HepG2 (cell line): Measurements from ENCODE around the gene PKP1. TPM values are rescaled to one million over a fixed set of nuclear protein-coding genes. Genes with fewer than 3 reads are reported as not detected.

Source experiments
- ATAC-seq: fragments of 200-7000 bp; cut with Tn5 transposase; 3 replicates; pipeline ENCODE4 v1.9.1; 2020; ENCODE audit warnings: mild to moderate bottlenecking, moderate library complexity
- BruUV-seq: library from RNA; stranded (reverse); fragments of 400-500 nt; replicated peaks from 2 replicates; lab custom pipeline; 2021; lab: Mats Ljungman, UMichigan
- CTCF ChIA-PET: fragments of 300-600 bp; formaldehyde crosslinking; extraction: SDS; loops from one replicate; lab custom pipeline; 2021; ENCODE audit warnings: low total read pairs, inconsistent platforms, low intra/inter-chr PET ratio; lab: Yijun Ruan, JAX
- POLR2A ChIA-PET: fragments of 350-600 bp; sonication (Branson Sonifier 250); formaldehyde crosslinking; loops from one replicate; lab custom pipeline; 2020; ENCODE audit warnings: antibody characterized with exemption, inconsistent platforms; lab: Yijun Ruan, JAX
- DNase-seq: peaks from one replicate; pipeline ENCODE4 v3.0.0-alpha.2; 2015; ENCODE audit warnings: low spot score
- FAIRE-seq: peaks from 3 replicates; lab custom pipeline; 2011; peaks lifted over from hg19 to GRCh38; lab: Jason Lieb, UNC
- H2AFZ ChIP-seq: one replicate; pipeline ENCODE4 v1.6.1; 2011; ENCODE audit warnings: low read length, inconsistent platforms
- H3K27ac ChIP-seq: fragments of 300-600 bp; 3 replicates; pipeline ENCODE4 v1.8.0; 2011; ENCODE audit warnings: mixed run types, mild to moderate bottlenecking, mixed read lengths, low read length, inconsistent platforms; ENCODE audit not compliant: insufficient read depth; ENCODE audit errors: extremely low read length
- H3K27me3 ChIP-seq, 2 experiments: fragments of 200-600 bp in 1 of 2; 2 replicates in 1 of 2; 3 replicates in 1 of 2; pipeline versions ENCODE4 v1.6.0 to v1.8.0; 2011; ENCODE audit warnings: low read length in 2 of 2, mild to moderate bottlenecking in 2 of 2, moderate library complexity in 2 of 2, inconsistent platforms in 1 of 2; ENCODE audit not compliant: insufficient read depth in 2 of 2, control insufficient read depth in 1 of 2
- H3K36me3 ChIP-seq, 2 experiments: fragments of 200-600 bp in 1 of 2; replicated peaks in 1 of 2; 2 replicates in 1 of 2; 3 replicates in 1 of 2; pipeline versions ENCODE4 v1.5.1 to v1.8.0; 2011; ENCODE audit warnings: low read length in 2 of 2, inconsistent platforms in 1 of 2; ENCODE audit not compliant: insufficient read depth in 2 of 2, control insufficient read depth in 1 of 2
- H3K4me1 ChIP-seq: 2 replicates; pipeline ENCODE4 v1.5.1; 2012; ENCODE audit warnings: low read length, inconsistent platforms; ENCODE audit not compliant: insufficient read depth
- H3K4me2 ChIP-seq: 2 replicates; pipeline ENCODE4 v1.6.0; 2011; ENCODE audit warnings: low read depth, low read length, inconsistent platforms
- H3K4me3 ChIP-seq, 3 experiments: fragments of 200-600 bp in 1 of 3; sonication (generic), shearing (Covaris generic) in 1 of 3; replicated peaks in 1 of 3; 2 replicates each; pipeline ENCODE4 v1.5.1; 2011 to 2016; ENCODE audit warnings: low read length in 3 of 3, inconsistent platforms in 2 of 3, low read depth in 2 of 3, mild to moderate bottlenecking in 2 of 3, control low read depth in 1 of 3, mixed read lengths in 1 of 3; ENCODE audit not compliant: insufficient read depth in 1 of 3
- H3K79me2 ChIP-seq: one replicate; pipeline ENCODE4 v1.6.1; 2011; ENCODE audit warnings: low read length, inconsistent platforms; ENCODE audit not compliant: insufficient read depth
- H3K9ac ChIP-seq: 2 replicates; pipeline ENCODE4 v1.6.0; 2011; ENCODE audit warnings: mild to moderate bottlenecking, low read depth, low read length, inconsistent platforms; ENCODE audit not compliant: insufficient read depth
- H3K9me3 ChIP-seq: 2 replicates; pipeline ENCODE4 v1.5.1; 2012; ENCODE audit warnings: mild to moderate bottlenecking, low read length
- H4K20me1 ChIP-seq: 2 replicates; pipeline ENCODE4 v1.6.0; 2011; ENCODE audit warnings: inconsistent platforms, mild to moderate bottlenecking, low read length, moderate library complexity; ENCODE audit not compliant: insufficient read depth
- ATAD3A ChIP-seq: sonication (generic); formaldehyde crosslinking; IDR thresholded peaks from 2 replicates; pipeline ENCODE4 v1.4.0; 2020; ENCODE audit warnings: missing genetic modification reagents
- GLI4 ChIP-seq: sonication (generic); formaldehyde crosslinking; IDR thresholded peaks from 2 replicates; pipeline ENCODE4 v1.5.1; 2020; ENCODE audit warnings: missing genetic modification reagents, mild to moderate bottlenecking, moderate library complexity, borderline replicate concordance
- HIVEP1 ChIP-seq: sonication (generic); formaldehyde crosslinking; IDR thresholded peaks from 2 replicates; pipeline ENCODE4 v1.4.0; 2020; ENCODE audit warnings: mild to moderate bottlenecking, missing genetic modification reagents
- KLF12 ChIP-seq: sonication (generic); formaldehyde crosslinking; IDR thresholded peaks from 2 replicates; pipeline ENCODE4 v1.4.0; 2020; ENCODE audit warnings: missing genetic modification reagents, borderline replicate concordance
- PAX8 ChIP-seq: sonication (generic); formaldehyde crosslinking; IDR thresholded peaks from 2 replicates; pipeline ENCODE4 v1.8.0; 2022; ENCODE audit warnings: mild to moderate bottlenecking, missing genetic modification reagents, borderline replicate concordance
- THAP11 ChIP-seq: IDR thresholded peaks from 2 replicates; pipeline ENCODE4 v1.6.1; 2016; ENCODE audit warnings: missing biosample characterization, missing genetic modification reagents
- ZNF530 ChIP-seq: sonication (generic); formaldehyde crosslinking; IDR thresholded peaks from 2 replicates; pipeline ENCODE4 v1.5.0; 2020; ENCODE audit warnings: low read depth, mild to moderate bottlenecking, missing genetic modification reagents
- ZNF619 ChIP-seq: sonication (generic); formaldehyde crosslinking; IDR thresholded peaks from 2 replicates; pipeline ENCODE4 v1.4.0; 2020; ENCODE audit warnings: mild to moderate bottlenecking, missing genetic modification reagents
- WGBS: methylation state at CpG from one replicate; pipeline ENCODE4 v1.1.6; 2017; ENCODE audit warnings: low lambda C conversion rate; 5-methylcytosine and 5-hydroxymethylcytosine counted together
- in situ Hi-C: cut with HindIII; loops from 2 replicates; pipeline ENCODE4 v1.10.0; 2017; ENCODE audit warnings: low pct_unique_long_range_greater_than_20kb; ENCODE audit not compliant: extremely low pct_ligation_motif_present
- intact Hi-C: fragments of 100-400 bp; cut with micrococcal nuclease; formaldehyde crosslinking; loops from one replicate; pipeline ENCODE4 v1.10.0; 2022; ENCODE audit not compliant: unreplicated experiment
- polyA plus RNA-seq, 8 experiments: library from polyadenylated mRNA; depleted of rRNA in 3 of 8; stranded (reverse) in 7 of 8; unstranded in 1 of 8; fragments of >200 nt; fragmentation: Illumina TruSeq in 4 of 8; extraction: Trizol in 4 of 8; gene quantifications; 2 replicates each; pipeline versions ENCODE4 v1.2.1 to v1.2.3, GENCODE V29; 2011 to 2016; ENCODE audit warnings: low read depth in 4 of 8, missing spikeins in 1 of 8, mixed read lengths in 1 of 8; ENCODE audit not compliant: insufficient read depth in 1 of 8
- total RNA-seq, 5 experiments: library from RNA; depleted of rRNA; stranded (reverse); fragments of >200 nt; fragmentation: Illumina TruSeq; extraction: Trizol; gene quantifications; 2 replicates each; pipeline ENCODE4 v1.2.3, GENCODE V29; 2016; ENCODE audit warnings: low read depth in 1 of 5
- TF ChIP-seq, protein P1 (sequence below): sonication (generic); formaldehyde crosslinking; IDR thresholded peaks from 2 replicates; pipeline ENCODE4 v1.4.0; 2020; ENCODE audit warnings: missing genetic modification reagents, borderline replicate concordance
- TF ChIP-seq, protein P2 (sequence below): sonication (generic); formaldehyde crosslinking; IDR thresholded peaks from 2 replicates; pipeline ENCODE4 v1.4.0; 2020; ENCODE audit warnings: missing genetic modification reagents

Gene PKP1
- total and polyA plus RNA-seq, 2 of the 13 experiments (the other 11 are each of a cell fraction or from before 2014, with no cell fraction given): not detected

DNA sequence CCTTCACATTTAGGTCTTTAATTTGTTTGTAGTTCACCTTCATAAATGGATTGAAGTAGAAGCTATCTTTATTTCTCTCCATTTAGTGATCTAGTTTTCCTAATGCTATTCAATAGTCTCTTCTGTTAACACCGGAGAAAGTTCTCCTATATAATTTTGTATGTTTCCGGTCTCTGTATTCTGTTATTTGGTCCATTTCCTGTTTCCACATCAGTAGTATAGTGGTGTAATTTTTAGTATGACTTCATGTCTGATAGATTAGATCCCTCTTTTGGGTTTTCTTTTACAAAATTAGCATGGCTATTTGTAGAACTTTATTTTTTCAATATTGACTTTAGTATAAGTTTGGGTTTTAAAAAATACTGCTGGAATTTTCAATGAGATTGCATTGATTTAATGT is 41.6 kb upstream of the PKP1 start (continued):
- no peak for TF ChIP-seq HIVEP1 (CRISPR knock-in tag)
- no peak for TF ChIP-seq ATAD3A
- TF ChIP-seq PAX8: no peak
- no peak for TF ChIP-seq ZNF619 (CRISPR knock-in tag)
- TF ChIP-seq, protein P1, sequence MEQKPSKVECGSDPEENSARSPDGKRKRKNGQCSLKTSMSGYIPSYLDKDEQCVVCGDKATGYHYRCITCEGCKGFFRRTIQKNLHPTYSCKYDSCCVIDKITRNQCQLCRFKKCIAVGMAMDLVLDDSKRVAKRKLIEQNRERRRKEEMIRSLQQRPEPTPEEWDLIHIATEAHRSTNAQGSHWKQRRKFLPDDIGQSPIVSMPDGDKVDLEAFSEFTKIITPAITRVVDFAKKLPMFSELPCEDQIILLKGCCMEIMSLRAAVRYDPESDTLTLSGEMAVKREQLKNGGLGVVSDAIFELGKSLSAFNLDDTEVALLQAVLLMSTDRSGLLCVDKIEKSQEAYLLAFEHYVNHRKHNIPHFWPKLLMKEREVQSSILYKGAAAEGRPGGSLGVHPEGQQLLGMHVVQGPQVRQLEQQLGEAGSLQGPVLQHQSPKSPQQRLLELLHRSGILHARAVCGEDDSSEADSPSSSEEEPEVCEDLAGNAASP (CRISPR knock-in tag): no peak
- no peak for TF ChIP-seq GLI4 (CRISPR knock-in tag)

DNA sequence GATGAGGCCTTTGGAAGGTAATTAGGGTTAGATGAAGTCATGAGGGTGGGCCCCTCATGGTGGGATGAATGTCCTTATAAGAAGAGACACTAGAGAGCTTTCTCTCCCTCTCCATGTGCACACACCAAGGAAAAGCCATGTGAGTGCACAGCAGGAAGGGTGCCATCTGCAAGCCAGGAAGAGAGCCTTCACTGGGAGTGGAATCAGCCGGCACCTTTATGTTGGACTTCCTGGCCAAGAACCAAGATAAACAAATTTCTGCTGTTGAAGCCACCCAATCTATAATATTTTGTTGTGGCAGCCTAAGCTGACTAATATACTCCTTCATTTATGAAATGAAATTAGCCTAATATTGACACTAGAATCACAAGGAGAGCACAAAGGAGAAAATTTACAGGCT is 38.2 kb upstream of the PKP1 start:
- Histone ChIP-seq H3K36me3 (no peaks in the 10 kb centered on the region), H3K27ac (no peak overlapping the region), H3K4me1 (no peaks in the 10 kb centered on the region), H3K27me3 (no peaks in the 10 kb centered on the region), H3K79me2 (no peaks in the 10 kb centered on the region), H3K4me2 (no peak overlapping the region), H3K4me3 (no peak overlapping the region), H3K9ac (no peak overlapping the region), H2AFZ (no peak overlapping the region), H3K9me3 (no peaks in the 10 kb centered on the region), H4K20me1 (no peaks in the 10 kb centered on the region)
- ChIA-PET CTCF (no interaction called here), POLR2A (no interaction called here)
- intact Hi-C loops: no loop called here
- TF ChIP-seq, protein P2, sequence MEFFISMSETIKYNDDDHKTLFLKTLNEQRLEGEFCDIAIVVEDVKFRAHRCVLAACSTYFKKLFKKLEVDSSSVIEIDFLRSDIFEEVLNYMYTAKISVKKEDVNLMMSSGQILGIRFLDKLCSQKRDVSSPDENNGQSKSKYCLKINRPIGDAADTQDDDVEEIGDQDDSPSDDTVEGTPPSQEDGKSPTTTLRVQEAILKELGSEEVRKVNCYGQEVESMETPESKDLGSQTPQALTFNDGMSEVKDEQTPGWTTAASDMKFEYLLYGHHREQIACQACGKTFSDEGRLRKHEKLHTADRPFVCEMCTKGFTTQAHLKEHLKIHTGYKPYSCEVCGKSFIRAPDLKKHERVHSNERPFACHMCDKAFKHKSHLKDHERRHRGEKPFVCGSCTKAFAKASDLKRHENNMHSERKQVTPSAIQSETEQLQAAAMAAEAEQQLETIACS: no peak
- no peak for TF ChIP-seq ZNF530
- no peak for TF ChIP-seq THAP11
- no peak for TF ChIP-seq KLF12 (CRISPR knock-in tag)
- ATAC-seq (no peak), DNase-seq (no peak), FAIRE-seq (no peak)
- 0% methylated on average over 1 of the region's 1 CpG for WGBS
- no TSS peak for BruUV-seq
- in situ Hi-C loops: no loop called here
